Measurements from ENCODE around the gene CNTNAP4.

CNTNAP4 gene

GRCh38 chr16:76276745-76277438, at the start of gene CNTNAP4:
Gene CNTNAP4, plus strand, starts transcription at chr16:76277401. Its CDS starts 262 bp downstream, at chr16:76277663.
- no peaks in the 10 kb centered on the region for H3K4me1 Mint-ChIP-seq (ENCODE audit: low read depth)
- DNase-seq: no peak
- no peaks in the 10 kb centered on the region for H3K36me3 Mint-ChIP-seq (ENCODE audit: low read depth)
- H3K27me3 Mint-ChIP-seq: no peaks in the 10 kb centered on the region
- H3K9me3 Mint-ChIP-seq: peaks cover 4% of the 10 kb centered on the region
- H3K4me3 Mint-ChIP-seq: no peak within 1 kb of the TSS
- H3K27ac Mint-ChIP-seq: no peak within 1 kb of the TSS

- Mint-ChIP-seq H3K4me3 (no peak overlapping the region), H3K36me3 (ENCODE audit: low read depth) (no peaks in the 10 kb centered on the region), H3K27ac (no peak overlapping the region), H3K4me1 (ENCODE audit: low read depth) (no peaks in the 10 kb centered on the region), H3K9me3 (peaks cover 5% of the 10 kb centered on the region), H3K27me3 (no peaks in the 10 kb centered on the region)
- no peak for DNase-seq
Observed at GRCh38 chr16:76228546-76229146, 48.6 kb upstream of the CNTNAP4 start.

GRCh38 chr16:76232704-76233103, 44.5 kb upstream of the CNTNAP4 start:
- no peak for DNase-seq
- H3K4me1 Mint-ChIP-seq (ENCODE audit: low read depth): no peaks in the 10 kb centered on the region
- H3K27me3 Mint-ChIP-seq: no peaks in the 10 kb centered on the region
- peaks cover 5% of the 10 kb centered on the region for H3K9me3 Mint-ChIP-seq
- H3K27ac Mint-ChIP-seq: no peak overlapping the region
- H3K4me3 Mint-ChIP-seq: no peak overlapping the region
- H3K36me3 Mint-ChIP-seq (ENCODE audit: low read depth): no peaks in the 10 kb centered on the region

GRCh38 chr16:76235025-76235424, 42.2 kb upstream of the CNTNAP4 start:
- DNase-seq: no peak
- no peak overlapping the region for H3K27ac Mint-ChIP-seq
- no peaks in the 10 kb centered on the region for H3K27me3 Mint-ChIP-seq
- H3K9me3 Mint-ChIP-seq: peaks cover 5% of the 10 kb centered on the region
- H3K36me3 Mint-ChIP-seq (ENCODE audit: low read depth): no peaks in the 10 kb centered on the region
- no peaks in the 10 kb centered on the region for H3K4me1 Mint-ChIP-seq (ENCODE audit: low read depth)
- H3K4me3 Mint-ChIP-seq: no peak overlapping the region

- H3K27ac Mint-ChIP-seq: no peak overlapping the region
- H3K9me3 Mint-ChIP-seq: peaks cover 5% of the 10 kb centered on the region
- no peaks in the 10 kb centered on the region for H3K27me3 Mint-ChIP-seq
- no peaks in the 10 kb centered on the region for H3K4me1 Mint-ChIP-seq (ENCODE audit: low read depth)
- no peaks in the 10 kb centered on the region for H3K36me3 Mint-ChIP-seq (ENCODE audit: low read depth)
- no peak overlapping the region for H3K4me3 Mint-ChIP-seq
- no peak for DNase-seq
Observed at GRCh38 chr16:76235426-76235825, 41.8 kb upstream of the CNTNAP4 start.

GRCh38 chr16:76237471-76237870, 39.7 kb upstream of the CNTNAP4 start:
- H3K27me3 Mint-ChIP-seq: no peaks in the 10 kb centered on the region
- no peaks in the 10 kb centered on the region for H3K4me1 Mint-ChIP-seq (ENCODE audit: low read depth)
- DNase-seq: no peak
- no peak overlapping the region for H3K27ac Mint-ChIP-seq
- no peak overlapping the region for H3K4me3 Mint-ChIP-seq
- H3K36me3 Mint-ChIP-seq (ENCODE audit: low read depth): no peaks in the 10 kb centered on the region
- peaks cover 3% of the 10 kb centered on the region for H3K9me3 Mint-ChIP-seq

GRCh38 chr16:76241755-76242154, 35.4 kb upstream of the CNTNAP4 start:
- Mint-ChIP-seq H3K9me3 (peaks cover 3% of the 10 kb centered on the region), H3K27ac (no peak overlapping the region), H3K4me3 (no peak overlapping the region), H3K4me1 (ENCODE audit: low read depth) (no peaks in the 10 kb centered on the region), H3K36me3 (ENCODE audit: low read depth) (no peaks in the 10 kb centered on the region), H3K27me3 (no peaks in the 10 kb centered on the region)
- no peak for DNase-seq

GRCh38 chr16:76243620-76244019, 33.6 kb upstream of the CNTNAP4 start:
- Mint-ChIP-seq H3K4me3 (no peak overlapping the region), H3K27me3 (no peaks in the 10 kb centered on the region), H3K9me3 (peaks cover 7% of the 10 kb centered on the region), H3K36me3 (ENCODE audit: low read depth) (no peaks in the 10 kb centered on the region), H3K27ac (no peak overlapping the region), H3K4me1 (ENCODE audit: low read depth) (no peaks in the 10 kb centered on the region)
- no peak for DNase-seq

GRCh38 chr16:76246587-76246986, 30.6 kb upstream of the CNTNAP4 start:
- Mint-ChIP-seq H3K27me3 (no peaks in the 10 kb centered on the region), H3K9me3 (peaks cover 10% of the 10 kb centered on the region), H3K4me3 (no peak overlapping the region), H3K4me1 (ENCODE audit: low read depth) (no peaks in the 10 kb centered on the region), H3K36me3 (ENCODE audit: low read depth) (no peaks in the 10 kb centered on the region), H3K27ac (no peak overlapping the region)
- no peak for DNase-seq

GRCh38 chr16:76265434-76266045, 11.7 kb upstream of the CNTNAP4 start:
- no peak for DNase-seq
- Mint-ChIP-seq H3K36me3 (ENCODE audit: low read depth) (no peaks in the 10 kb centered on the region), H3K27ac (no peak overlapping the region), H3K4me1 (ENCODE audit: low read depth) (no peaks in the 10 kb centered on the region), H3K27me3 (no peaks in the 10 kb centered on the region), H3K9me3 (peaks cover 11% of the 10 kb centered on the region), H3K4me3 (no peak overlapping the region)

- H3K27ac Mint-ChIP-seq: no peak overlapping the region
- no peaks in the 10 kb centered on the region for H3K27me3 Mint-ChIP-seq
- H3K4me3 Mint-ChIP-seq: no peak overlapping the region
- DNase-seq: no peak
- H3K36me3 Mint-ChIP-seq (ENCODE audit: low read depth): no peaks in the 10 kb centered on the region
- no peaks in the 10 kb centered on the region for H3K4me1 Mint-ChIP-seq (ENCODE audit: low read depth)
- peaks cover 16% of the 10 kb centered on the region for H3K9me3 Mint-ChIP-seq
Observed at GRCh38 chr16:76268824-76269223, 8.4 kb upstream of the CNTNAP4 start.

GRCh38 chr16:76277460-76278030, 344 bp downstream of the CNTNAP4 start:
- Mint-ChIP-seq H3K36me3 (ENCODE audit: low read depth) (no peaks in the 10 kb centered on the region), H3K4me3 (no peak overlapping the region), H3K27me3 (no peaks in the 10 kb centered on the region), H3K9me3 (no peaks in the 10 kb centered on the region), H3K4me1 (ENCODE audit: low read depth) (no peaks in the 10 kb centered on the region), H3K27ac (no peak overlapping the region)
- no peak for DNase-seq

- Mint-ChIP-seq H3K27me3 (no peaks in the 10 kb centered on the region), H3K4me3 (no peak overlapping the region), H3K36me3 (ENCODE audit: low read depth) (no peaks in the 10 kb centered on the region), H3K27ac (no peak overlapping the region), H3K4me1 (ENCODE audit: low read depth) (no peaks in the 10 kb centered on the region), H3K9me3 (no peaks in the 10 kb centered on the region)
- DNase-seq: no peak
Observed at GRCh38 chr16:76278086-76278485, 885 bp downstream of the CNTNAP4 start.

- Mint-ChIP-seq H3K4me3 (no peak overlapping the region), H3K36me3 (ENCODE audit: low read depth) (no peaks in the 10 kb centered on the region), H3K9me3 (no peaks in the 10 kb centered on the region), H3K4me1 (ENCODE audit: low read depth) (no peaks in the 10 kb centered on the region), H3K27ac (no peak overlapping the region), H3K27me3 (no peaks in the 10 kb centered on the region)
- no peak for DNase-seq
Observed at GRCh38 chr16:76278980-76279379, 1.8 kb downstream of the CNTNAP4 start.

Measured in activated T-cell treated with anti-CD3 and anti-CD28 coated beads, Interleukin-2, amount 50 U/mL, for 24 hours (primary cell).